HL-60 (cell line): Measurements from ENCODE around the gene FAM120A.

Experiments
- DNase-seq, 2 experiments: peaks; one replicate each; pipeline ENCODE4 v3.0.0-alpha.2; 2010 to 2020; ENCODE audit warnings: low read depth in 1 of 2, low spot score in 1 of 2
- H3K27ac ChIP-seq: fragments of 250-450 bp; sonication (Bioruptor Pico); replicated peaks from 2 replicates; pipeline ENCODE4 v1.5.1; 2020; ENCODE audit warnings: mild to moderate bottlenecking, moderate library complexity
- H3K27me3 ChIP-seq: fragments of 250-450 bp; sonication (Bioruptor Pico); 2 replicates; pipeline ENCODE4 v1.5.1; 2021; ENCODE audit warnings: mild to moderate bottlenecking, moderate library complexity; ENCODE audit not compliant: insufficient read depth, poor library complexity, severe bottlenecking
- H3K4me3 ChIP-seq: replicated peaks from 2 replicates; pipeline ENCODE4 v1.5.1; 2011; ENCODE audit warnings: mild to moderate bottlenecking, control low read depth, low read length; ENCODE audit not compliant: insufficient read depth
- GABPA ChIP-seq: IDR thresholded peaks from 2 replicates; pipeline ENCODE4 v1.6.1; 2012; ENCODE audit warnings: low read depth
- POLR2AphosphoS5 ChIP-seq: IDR thresholded peaks from 2 replicates; pipeline ENCODE4 v1.6.1; 2012; ENCODE audit warnings: low read depth
- SPI1 ChIP-seq: IDR thresholded peaks from 2 replicates; pipeline ENCODE4 v1.6.1; 2012; ENCODE audit warnings: low read depth, mild to moderate bottlenecking, borderline replicate concordance
- TF ChIP-seq, protein P1 (sequence below): IDR thresholded peaks from one replicate; pipeline ENCODE4 v1.5.1; 2011; ENCODE audit warnings: low read length, control low read depth, inconsistent platforms; ENCODE audit not compliant: insufficient read depth
- TF ChIP-seq, protein P2 (sequence below): IDR thresholded peaks from 2 replicates; pipeline ENCODE4 v1.6.1; 2012; ENCODE audit warnings: low read depth; ENCODE audit not compliant: insufficient replicate concordance

FAM120A gene

DNA sequence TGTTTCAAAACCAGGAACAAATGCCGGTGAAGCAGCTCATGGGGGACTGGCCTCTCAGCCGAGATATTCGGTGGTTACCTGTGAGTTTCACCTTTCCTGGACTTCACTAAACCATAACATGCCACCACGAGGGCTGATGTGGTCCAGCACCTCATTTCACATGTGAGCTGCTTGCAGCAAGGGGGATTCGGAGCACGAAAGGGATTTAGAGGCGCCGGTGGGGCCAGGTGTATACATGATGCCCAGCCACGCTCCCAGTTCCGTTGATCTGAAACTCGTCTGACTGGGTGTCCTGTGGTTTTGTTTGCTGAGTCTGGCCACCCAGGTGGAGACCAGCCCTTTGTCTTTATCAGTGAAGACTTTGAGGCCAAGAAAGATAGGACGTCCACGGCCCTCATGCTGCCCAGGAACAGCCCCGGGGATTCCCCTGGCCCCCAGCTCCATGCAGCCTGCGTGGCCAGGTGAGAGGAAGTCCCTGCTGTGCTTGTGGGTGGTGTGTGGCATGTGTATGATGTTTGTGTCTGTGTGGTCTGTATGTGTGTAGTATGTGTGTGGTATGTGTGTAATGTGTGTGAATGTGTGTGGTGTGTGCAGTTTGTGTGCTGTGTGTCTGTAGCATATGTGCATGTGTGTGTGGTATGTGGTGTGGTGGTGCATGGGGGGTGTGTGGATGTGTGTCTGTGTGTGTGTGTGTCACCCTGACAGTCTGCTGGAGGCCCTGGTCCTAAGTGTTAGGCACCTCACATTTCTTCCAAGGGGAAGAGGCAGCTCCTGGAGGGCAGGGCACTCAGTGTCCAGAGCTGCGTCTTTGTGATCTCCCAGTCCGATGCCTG, 148.3 kb downstream of the FAM120A start:
- DNase-seq, result no peak
- Histone ChIP-seq H3K27me3 (no peaks in the 10 kb centered on the region), H3K4me3 (no peak overlapping the region), H3K27ac (no peak overlapping the region)
- TF ChIP-seq, protein P1, sequence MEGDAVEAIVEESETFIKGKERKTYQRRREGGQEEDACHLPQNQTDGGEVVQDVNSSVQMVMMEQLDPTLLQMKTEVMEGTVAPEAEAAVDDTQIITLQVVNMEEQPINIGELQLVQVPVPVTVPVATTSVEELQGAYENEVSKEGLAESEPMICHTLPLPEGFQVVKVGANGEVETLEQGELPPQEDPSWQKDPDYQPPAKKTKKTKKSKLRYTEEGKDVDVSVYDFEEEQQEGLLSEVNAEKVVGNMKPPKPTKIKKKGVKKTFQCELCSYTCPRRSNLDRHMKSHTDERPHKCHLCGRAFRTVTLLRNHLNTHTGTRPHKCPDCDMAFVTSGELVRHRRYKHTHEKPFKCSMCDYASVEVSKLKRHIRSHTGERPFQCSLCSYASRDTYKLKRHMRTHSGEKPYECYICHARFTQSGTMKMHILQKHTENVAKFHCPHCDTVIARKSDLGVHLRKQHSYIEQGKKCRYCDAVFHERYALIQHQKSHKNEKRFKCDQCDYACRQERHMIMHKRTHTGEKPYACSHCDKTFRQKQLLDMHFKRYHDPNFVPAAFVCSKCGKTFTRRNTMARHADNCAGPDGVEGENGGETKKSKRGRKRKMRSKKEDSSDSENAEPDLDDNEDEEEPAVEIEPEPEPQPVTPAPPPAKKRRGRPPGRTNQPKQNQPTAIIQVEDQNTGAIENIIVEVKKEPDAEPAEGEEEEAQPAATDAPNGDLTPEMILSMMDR, result no peak
- no peak for TF ChIP-seq POLR2AphosphoS5

DNA sequence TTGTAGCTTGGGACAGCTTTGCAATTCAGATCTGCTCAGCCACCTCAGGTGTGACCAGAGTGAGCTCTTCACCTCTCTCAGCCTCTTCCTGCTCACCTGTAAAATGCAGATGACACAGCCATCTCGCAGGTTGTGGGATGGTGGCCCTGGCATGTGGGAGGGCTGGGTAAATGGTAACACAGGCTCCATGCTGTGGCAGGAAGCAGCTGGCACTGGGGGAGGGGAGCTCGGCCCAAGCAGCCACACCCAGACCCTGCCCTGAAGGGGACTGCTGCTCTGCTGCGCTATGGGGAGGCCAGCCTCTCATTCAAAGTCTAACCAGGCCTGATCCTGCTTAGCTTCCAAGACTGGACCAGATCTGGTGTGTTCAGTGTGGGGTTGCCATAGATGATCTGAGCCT, 149.0 kb downstream of the FAM120A start:
- Histone ChIP-seq H3K27me3 (no peaks in the 10 kb centered on the region), H3K27ac (no peak overlapping the region), H3K4me3 (no peak overlapping the region)
- no peak for TF ChIP-seq GABPA
- TF ChIP-seq, protein P2, sequence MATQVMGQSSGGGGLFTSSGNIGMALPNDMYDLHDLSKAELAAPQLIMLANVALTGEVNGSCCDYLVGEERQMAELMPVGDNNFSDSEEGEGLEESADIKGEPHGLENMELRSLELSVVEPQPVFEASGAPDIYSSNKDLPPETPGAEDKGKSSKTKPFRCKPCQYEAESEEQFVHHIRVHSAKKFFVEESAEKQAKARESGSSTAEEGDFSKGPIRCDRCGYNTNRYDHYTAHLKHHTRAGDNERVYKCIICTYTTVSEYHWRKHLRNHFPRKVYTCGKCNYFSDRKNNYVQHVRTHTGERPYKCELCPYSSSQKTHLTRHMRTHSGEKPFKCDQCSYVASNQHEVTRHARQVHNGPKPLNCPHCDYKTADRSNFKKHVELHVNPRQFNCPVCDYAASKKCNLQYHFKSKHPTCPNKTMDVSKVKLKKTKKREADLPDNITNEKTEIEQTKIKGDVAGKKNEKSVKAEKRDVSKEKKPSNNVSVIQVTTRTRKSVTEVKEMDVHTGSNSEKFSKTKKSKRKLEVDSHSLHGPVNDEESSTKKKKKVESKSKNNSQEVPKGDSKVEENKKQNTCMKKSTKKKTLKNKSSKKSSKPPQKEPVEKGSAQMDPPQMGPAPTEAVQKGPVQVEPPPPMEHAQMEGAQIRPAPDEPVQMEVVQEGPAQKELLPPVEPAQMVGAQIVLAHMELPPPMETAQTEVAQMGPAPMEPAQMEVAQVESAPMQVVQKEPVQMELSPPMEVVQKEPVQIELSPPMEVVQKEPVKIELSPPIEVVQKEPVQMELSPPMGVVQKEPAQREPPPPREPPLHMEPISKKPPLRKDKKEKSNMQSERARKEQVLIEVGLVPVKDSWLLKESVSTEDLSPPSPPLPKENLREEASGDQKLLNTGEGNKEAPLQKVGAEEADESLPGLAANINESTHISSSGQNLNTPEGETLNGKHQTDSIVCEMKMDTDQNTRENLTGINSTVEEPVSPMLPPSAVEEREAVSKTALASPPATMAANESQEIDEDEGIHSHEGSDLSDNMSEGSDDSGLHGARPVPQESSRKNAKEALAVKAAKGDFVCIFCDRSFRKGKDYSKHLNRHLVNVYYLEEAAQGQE, result no peak
- no peak for TF ChIP-seq POLR2AphosphoS5
- TF ChIP-seq, protein P1, result no peak
- TF ChIP-seq SPI1, result no peak
- DNase-seq, result no peak

DNA sequence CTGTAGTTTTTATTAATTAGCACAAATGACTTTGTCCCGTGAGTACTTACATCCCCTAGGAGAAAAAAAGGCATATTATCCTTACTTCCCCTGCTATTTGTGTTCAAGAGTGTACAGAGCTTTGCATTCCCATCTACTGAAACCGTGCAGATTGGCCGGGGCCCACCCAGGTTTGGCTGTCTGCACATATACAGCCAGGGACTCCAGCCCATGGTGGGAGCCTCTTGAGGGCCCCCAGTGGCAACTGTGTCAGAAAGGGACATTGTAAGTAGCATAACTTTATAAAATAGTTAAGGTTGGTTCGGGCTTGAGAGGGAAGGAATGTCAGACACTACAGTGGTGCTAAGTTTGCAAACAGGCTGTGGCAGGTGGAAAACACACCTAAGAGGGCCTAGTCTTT, 149.6 kb downstream of the FAM120A start:
- Histone ChIP-seq H3K4me3 (no peak overlapping the region), H3K27me3 (no peaks in the 10 kb centered on the region), H3K27ac (no peak overlapping the region)
- DNase-seq, result no peak
- TF ChIP-seq, protein P1, result no peak
- no peak for TF ChIP-seq POLR2AphosphoS5
- TF ChIP-seq, protein P2, result no peak
- TF ChIP-seq SPI1, result no peak
- no peak for TF ChIP-seq GABPA

DNA sequence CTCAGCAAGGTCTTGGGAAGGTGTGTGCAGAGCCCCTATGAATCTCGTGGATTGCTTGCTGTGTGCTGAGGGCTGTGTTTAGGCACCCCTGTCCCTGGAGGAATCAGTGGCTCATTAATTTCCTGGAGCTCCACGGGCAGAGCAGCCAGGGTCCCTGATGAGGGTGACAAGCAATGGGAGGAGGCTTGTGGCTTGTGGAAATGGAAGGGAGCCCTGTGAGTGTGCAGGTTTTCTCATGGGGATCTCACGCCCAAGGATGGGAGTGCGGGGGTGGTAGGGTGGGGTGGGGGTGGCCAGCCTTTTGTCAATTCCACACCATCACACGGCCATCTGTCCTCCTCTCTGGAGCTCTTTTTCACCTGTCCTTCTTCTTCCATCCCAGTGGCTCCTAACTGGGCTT, 150.2 kb downstream of the FAM120A start:
- TF ChIP-seq, protein P1, result no peak
- TF ChIP-seq SPI1 (no peak), POLR2AphosphoS5 (no peak), GABPA (no peak)
- TF ChIP-seq, protein P2, result no peak
- H3K27ac ChIP-seq, result no peak overlapping the region
- no peak overlapping the region for H3K4me3 ChIP-seq
- no peaks in the 10 kb centered on the region for H3K27me3 ChIP-seq
- no peak for DNase-seq
